ENCODE results near the gene GGACT.
"Not testable (repeated sequence)": the region's sequence is repeated elsewhere in the genome, so short reads cannot be mapped to it uniquely, and the experiment has no call there.

The GGACT gene

GRCh38 chr13:100528353-100528752, 60.2 kb downstream of the GGACT start:
- no peak for DNase-seq

DNA sequence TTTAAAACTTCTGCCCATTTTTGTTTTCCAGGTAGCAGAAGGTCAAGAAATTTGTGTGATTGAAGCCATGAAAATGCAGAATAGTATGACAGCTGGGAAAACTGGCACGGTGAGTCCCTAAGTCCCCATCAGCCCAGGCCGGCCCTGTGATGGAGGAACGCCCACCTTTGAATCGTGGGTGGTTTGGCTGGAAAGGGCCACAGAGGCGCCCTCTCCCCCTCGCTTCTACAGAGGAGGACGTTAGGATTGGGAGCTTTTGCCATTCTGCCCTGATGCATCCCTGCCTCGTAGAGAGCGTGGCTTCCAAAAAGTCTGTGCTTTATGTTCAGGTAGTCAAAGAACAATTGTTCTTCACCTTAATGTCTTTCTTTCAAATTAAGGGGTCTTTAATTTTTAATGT, 60.9 kb downstream of the GGACT start:
- no peak for DNase-seq

- DNase-seq = no peak
These were observed 62.1 kb downstream of the GGACT start for GRCh38 chr13:100526318-100527000.

DNA sequence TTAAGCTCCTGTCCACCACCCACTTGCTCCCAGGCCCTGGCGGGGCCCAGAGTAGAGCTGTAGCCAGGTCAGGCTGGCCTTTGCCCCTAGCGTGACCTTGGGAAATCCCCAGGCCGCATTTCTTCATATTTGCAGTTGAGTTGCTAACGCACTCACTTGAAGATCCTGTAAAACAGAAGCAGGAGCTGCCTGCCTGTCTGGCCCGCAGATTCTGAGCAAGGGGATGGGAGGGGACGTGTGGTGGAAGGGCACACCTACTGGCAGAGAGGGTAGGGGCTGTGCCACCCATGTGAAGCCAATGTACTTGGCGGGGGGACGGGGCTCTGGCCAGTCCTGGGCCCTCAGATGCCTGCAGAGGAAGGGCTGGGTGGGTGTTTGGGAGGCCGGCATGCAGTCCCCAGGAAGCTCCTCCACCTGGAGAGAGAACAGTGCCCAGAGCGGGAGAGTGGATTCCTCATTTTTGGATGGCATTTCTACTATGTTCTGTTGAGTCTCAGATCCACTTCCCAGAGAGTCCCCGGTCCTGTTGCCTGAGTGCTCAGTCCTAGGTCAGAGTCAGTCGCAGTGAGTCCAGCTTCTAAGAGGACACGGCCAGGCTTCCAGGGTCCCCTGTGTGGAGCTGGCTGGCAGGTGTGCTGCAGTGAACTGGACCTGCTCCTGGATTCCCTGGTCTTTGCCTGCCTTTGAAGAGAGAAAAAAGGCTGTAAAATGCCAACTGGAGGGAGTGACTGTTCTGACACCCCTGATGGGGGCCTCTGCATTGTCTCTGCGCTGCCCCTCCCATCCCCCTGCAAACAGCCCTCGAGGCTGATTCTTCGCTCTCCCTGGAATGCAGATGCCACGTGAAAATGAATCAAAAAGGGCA, 62.9 kb downstream of the GGACT start:
- DNase-seq = no peak

- DNase-seq = not testable (repeated sequence)
These were observed 63.9 kb downstream of the GGACT start for GRCh38 chr13:100524688-100525087.

DNA sequence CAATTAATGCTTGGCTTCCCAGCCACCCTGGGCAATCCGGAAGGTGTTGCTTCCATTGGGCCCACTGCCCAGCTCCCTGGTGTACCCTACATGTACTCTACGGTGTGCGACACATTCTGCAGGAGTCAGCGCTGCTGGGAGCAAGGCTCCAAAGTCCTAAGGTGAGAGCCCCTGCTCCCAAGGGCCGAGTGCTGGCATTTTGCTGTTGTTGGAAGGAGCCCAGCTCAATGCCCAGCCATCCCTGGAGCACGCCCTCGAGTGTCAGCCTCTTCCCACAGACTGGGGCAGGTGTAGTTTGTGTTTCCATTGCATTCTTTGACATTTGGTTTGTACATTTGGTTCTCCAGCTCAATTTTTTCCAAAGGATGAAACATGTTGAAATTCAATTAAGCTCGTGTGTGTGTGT, 64.6 kb downstream of the GGACT start:
- DNase-seq = no peak

DNA sequence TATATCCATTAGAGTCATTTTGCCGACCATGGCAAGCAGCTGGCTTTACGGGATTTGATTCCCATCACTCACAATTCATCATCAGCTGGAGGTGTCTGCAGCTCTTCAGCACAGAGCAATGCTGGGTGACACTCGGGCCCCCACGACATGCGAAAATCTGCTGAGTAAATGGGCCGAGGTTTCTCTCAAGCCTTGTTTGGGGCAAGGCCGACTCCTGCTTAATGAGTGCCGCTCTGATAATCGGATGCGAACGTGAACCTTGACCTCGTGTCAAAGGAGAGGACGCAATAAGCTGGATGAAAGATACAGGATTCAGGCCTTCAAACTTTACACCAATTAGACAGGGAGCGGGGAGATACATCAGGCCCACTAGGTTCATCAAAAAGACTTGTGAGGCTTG, 65.2 kb downstream of the GGACT start:
- DNase-seq = no peak

DNA sequence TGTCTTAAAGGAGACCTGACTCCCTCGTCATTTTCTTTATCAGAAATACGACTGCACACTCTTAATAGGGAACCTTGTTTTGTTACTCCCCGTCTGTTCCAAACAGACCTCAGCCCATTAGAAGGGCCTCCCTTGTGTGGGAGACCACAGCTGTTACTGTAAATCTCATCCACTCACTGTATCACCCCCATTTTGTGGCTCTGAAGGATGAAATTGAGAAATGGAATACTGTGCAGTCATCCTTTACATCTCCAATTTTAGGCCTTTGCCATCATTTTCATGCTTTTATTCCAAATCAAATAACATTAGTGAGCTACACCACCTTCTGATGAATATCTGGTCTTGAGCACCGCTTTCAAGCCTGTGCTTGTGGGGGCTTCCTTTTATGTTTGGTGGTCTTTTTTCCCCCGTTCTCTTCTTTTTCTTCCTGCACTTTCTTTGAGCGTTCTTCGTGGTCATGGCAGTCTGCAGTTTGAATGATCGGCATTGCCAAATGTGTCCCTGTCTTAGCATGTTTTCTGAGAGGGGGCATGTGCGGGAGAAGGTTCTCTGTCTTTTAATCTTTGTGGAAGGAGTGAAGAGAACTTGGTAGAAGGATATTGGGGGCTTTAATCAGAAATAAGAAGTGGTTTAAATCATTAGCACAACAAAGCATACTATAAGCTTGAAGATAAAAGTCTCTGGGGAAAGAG, 65.8 kb downstream of the GGACT start:
- no peak for DNase-seq

- no peak for DNase-seq
These were observed 66.6 kb downstream of the GGACT start for GRCh38 chr13:100521851-100522617.

DNA sequence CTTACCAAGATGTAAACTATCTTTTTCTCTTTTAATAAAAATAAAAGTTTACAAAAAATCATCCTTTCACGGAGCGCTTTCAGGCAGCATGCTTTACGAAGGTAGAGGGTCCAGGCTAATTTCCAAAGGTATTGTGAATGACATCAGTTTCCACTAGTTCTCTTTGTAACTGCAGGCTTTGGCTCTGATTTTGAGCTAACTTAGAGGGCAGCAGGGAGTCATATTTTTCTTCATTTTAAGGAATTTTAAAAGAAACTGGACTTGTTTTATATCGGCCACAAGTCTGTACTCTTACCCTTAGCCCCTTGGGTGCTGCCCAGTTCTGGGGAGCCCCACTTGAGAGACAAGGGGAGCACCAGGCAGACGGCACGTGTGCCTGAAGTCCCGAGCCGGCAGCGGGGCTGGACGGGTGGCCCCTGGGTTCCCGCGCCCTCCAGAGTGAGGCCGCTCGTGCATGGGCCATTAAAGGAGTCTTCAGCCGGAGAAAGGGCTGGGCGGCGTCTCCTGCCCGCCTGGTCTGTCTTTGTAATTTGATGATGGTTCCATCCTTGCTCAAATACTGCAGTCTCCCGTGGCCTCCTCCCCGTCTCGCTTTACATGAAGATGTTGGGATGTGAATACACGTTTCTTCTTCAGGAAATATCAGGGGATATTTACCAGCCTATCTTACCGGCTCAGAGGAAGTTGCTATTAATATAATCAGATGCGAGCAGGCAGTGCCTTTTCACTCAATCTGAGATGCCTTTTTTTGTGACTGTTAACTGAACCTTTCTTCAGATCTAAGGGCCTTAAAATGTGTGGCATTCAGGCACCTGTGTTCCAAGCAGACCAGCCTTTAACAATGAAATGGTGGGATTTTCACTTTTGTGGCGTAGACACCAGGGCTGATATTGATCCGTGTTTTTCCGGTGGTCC, 67.4 kb downstream of the GGACT start:
- no peak for DNase-seq

DNA sequence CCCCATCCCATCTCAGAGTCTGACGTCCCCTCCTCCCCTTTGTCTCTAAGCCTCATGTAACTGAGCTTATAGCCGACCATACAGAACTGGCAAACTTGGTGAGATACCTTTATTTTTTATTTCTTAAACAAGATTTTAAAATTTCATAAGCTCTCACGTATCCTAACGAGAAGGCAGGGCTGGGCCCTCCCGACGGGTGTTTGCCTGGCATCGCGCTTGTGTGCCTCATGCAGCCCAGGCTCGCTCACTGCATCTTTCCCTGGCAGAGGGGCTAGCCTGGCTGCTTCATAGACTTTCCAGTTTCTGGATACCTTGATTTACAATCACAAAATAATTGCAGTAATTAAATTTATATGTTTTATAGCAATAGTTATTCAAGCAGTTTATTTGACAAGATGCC, 69.0 kb downstream of the GGACT start:
- no peak for DNase-seq

DNA sequence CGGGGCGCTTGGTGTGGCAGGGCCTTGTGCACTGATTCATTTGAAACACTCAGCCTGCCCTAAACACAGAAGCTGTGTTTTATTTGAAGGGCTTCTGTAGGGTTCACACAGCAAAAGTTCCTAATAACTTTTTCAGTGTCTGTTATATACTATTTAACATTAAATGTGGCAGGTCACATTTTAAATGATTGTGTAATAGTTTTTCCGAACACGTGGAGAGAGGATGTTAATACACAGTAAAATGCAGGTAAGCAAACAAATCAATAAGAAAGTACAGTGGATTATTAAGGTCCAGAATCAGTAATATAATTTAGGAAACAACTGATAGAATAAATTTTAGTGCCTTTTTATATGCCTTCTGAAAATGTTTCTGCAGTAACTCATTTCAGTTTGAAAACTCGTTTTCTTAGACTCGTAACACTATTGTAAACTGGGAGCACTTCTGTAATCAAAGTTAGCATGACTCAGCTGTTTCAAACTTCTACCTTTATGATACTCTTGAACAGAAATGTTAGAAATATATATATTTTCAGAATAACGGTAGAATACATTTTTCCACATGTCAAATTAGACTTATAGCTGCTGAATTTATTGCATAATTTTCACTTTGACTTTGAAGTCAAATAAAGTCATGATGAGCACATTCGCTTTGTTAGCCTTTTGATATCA, 70.1 kb downstream of the GGACT start:
- no peak for DNase-seq

DNA sequence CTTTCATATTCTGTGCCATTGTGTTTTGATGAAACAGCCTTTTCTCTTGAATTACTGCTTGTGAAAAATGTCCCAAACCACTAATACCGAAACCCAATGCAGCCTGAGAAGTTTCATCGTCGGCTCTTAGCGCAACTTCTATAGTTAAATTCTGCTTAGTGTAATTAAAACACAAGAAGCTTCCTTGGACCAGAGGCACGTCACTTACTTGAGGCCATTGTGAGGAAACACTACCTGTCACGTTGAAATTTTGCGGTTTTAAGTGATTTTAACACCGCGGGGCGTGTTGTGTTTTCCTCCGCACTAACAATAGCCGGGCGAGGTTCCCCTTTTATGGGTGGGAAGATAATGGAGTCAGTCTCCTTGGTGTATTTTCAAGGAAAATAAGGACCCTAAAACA, 70.9 kb downstream of the GGACT start:
- no peak for DNase-seq

- DNase-seq = no peak
These were observed 71.5 kb downstream of the GGACT start for GRCh38 chr13:100517135-100517534.

GRCh38 chr13:100515410-100515800, 73.2 kb downstream of the GGACT start:
- DNase-seq = no peak

GRCh38 chr13:100514788-100515409, 73.7 kb downstream of the GGACT start:
- DNase-seq = peak; percentile 73

GRCh38 chr13:100513987-100514670, 74.5 kb downstream of the GGACT start:
- no peak for DNase-seq

DNA sequence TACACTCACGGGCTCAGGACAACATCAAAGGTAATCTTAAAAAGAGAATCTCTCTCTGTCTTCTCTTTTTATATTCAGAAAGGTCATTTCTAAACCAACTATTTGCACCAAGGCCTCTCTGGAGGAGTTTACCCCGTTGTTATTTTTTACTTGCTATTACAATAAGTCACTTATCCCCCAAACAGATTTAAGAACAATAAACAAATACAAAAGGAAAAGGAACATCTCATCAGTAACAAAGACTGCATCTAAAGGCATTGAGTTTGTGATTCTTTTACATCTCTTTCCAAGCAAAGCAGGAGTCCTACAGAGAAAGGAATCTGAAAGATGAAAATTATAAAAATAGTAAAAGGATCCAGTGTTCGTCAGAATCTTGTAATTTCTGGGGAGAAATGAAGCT, 75.4 kb downstream of the GGACT start:
- no peak for DNase-seq

DNA sequence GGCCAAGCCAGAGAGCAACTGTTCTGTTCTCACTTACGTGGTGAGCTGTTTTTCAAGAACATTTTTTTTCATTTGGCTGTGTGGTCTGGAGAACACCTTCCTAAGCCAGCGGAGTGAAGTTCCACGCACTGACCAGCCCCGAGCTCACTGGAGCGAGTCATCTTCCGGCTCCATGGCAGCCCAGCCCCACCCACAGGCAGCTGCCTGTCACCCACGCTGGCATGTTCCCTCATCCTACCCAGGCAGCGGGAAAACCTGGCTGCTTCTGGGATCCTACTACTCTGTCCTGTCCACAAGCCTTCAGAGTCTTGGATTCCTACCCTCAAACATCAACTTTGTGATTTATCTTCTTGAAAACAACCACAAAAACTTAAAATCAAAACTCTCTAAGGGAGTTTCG, 76.2 kb downstream of the GGACT start:
- no peak for DNase-seq

DNA sequence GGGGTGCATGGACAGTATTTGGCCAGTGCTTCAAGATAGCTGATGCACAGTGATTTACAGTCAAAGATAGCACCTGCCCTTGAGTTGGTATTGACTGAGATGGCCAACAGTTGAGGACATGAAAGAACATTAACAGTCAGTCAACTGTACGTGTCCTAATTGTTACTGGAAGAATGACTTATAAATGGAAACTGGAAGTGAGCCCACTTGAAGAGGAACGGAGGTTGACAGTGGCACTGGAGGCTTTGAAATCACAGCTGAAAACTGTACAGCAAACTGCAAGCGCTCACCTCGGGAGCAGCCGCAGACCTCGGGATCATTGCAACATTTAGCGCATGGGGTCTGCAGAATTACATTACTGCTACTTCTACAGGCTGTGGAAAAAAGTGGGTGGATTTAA, 77.1 kb downstream of the GGACT start:
- peak; percentile 90 for DNase-seq

Data from SHP77 treated with DMSO at 0.1 percent for 48 hours (cell line).